ENCODE results near the gene GLDN. TPM values are rescaled to one million over a fixed set of nuclear protein-coding genes. Genes with fewer than 3 reads are reported as not detected.

Gene GLDN
- total RNA-seq, 4 donors from 2014 or later = 25.1 to 51.7 (median 30.7) TPM

DNA sequence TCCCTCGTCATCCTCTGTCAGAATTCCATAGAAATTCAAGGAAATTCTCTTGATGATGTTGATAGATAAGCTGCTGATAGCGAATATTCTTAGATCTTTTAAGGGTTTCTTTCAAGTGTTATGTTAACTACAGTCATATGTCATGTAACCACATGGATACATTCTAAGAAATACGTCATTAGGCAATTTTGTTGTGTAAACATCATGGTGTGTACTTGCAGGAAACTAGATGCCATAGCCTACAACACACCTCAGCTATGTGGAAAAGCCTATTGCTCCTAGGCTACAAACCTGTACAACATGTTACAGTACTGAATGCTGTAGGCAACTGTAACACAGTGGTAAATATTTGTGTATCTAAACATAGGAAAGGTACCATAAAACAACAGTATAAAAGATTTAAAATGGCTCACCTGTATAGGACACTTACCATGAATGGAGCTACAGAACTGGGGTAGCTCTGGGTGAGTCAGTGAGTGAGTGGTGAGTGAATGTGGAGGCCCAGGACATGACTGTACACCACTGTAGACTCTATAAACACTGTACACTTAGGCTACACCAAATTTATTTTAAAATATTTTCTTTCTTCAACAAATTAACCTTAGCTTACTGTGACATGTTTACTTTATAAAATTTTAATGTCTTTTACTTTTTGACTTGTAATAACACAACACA is 34.6 kb downstream of the GLDN start:
- DNase-seq (ENCODE audit: low spot score) (no peak), ATAC-seq (ENCODE audit: low FRiP score) (no peak)
- TF ChIP-seq CTCF (IDR thresholded peaks at IDR 0.05) = no peak

DNA sequence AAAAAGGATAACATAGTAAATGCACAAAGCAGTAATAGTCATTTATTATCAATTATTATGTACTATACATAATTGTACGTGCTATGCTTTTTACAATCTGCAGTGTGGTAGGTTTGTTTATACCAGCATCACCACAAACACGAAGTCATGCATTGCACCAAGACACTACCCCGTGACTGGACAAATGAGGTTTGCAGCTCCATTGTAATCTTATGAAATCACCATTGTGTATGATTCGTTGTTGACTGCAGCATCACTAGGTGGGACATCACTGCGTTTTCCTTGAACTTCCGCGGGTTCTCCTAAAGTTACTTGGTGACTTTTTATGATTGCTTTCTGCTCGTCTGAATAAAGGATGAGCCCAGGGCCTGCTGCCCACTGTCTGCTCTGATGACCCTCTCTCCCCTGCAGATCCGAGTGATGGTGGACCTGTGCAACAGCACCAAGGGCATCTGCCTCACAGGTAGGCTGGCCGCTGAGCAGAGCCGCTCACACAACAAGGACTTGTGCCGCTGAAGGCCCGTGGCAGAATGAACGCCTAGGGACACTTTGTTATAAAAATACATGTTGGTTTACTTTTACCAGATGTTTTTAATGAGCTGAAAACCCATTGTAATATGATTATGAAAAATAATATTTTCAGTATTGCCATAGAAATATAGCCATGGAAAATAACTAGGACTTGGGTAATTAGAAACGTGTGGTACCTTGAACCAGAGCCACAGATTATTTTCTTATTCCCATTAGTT is 35.8 kb downstream of the GLDN start:
- ATAC-seq (ENCODE audit: low FRiP score) (no peak), DNase-seq (ENCODE audit: low spot score) (no peak)
- no peak for TF ChIP-seq CTCF (IDR thresholded peaks at IDR 0.05)

GRCh38 chr15:51378406-51378805 is 37.0 kb downstream of the GLDN start:
- TF ChIP-seq CTCF (IDR thresholded peaks at IDR 0.05) = no peak
- ATAC-seq (ENCODE audit: low FRiP score) (no peak), DNase-seq (ENCODE audit: low spot score) (no peak)

- no peak for ATAC-seq (ENCODE audit: low FRiP score)
Measured at GRCh38 chr15:51379390-51379789, 37.9 kb downstream of the GLDN start.

DNA sequence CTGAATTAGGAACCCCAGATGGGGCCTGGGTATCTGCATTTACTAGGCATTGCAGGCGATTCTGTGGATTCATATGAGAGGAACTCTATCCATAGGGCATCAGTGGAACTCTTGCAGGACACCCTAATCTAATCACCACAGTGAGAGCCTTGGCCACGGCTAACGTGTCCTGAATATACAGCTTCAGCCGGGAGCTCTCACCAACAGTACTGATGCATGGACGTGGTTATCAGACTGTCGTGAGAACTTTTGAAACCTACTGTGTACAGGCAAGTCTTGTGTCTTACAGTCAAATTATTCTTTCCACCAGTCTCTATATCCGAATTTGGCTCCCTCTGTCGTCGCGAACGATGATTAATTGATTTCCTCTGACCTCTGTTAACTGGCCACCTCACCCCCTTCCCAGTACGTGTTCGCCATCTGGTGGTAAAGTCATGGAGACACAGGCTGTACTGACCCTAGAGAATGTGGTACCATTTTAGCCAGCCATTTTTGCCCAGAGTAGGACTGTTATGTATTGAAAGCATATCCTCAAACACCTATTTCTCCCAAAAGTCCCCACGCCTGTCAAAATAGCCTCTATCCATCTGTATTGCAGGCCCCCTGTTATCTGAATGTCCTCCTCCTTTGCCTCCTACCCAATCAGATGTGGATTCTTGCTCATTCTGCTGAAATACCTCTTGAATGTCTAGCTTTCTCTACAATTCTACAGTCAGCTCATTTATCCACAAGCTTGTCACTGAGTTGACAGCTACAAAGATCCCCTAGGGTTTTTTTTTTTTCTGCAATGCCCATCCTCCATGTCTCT is 39.7 kb downstream of the GLDN start:
- ATAC-seq (ENCODE audit: low FRiP score) = peak; percentile 70
- DNase-seq (ENCODE audit: low spot score) = no peak
- peak in 2 of 3 donors; percentile 52 to 84 for TF ChIP-seq CTCF (IDR thresholded peaks at IDR 0.05)

More at GRCh38 chr15:51379390-51379789, 37.9 kb downstream of the GLDN start:
- TF ChIP-seq CTCF (IDR thresholded peaks at IDR 0.05) = no peak
- DNase-seq (ENCODE audit: low spot score) = no peak

- no peak for TF ChIP-seq CTCF (IDR thresholded peaks at IDR 0.05)
- ATAC-seq (ENCODE audit: low FRiP score) (no peak), DNase-seq (ENCODE audit: low spot score) (no peak)
Measured at GRCh38 chr15:51382787-51383186, 41.3 kb downstream of the GLDN start.

Data from omental fat pad (tissue), 4 donors.